Loucy (cell line): ENCODE results near the gene VPS16.

Experiments used
- H2AFZ ChIP-seq: fragments of 200-600 bp; sonication (generic); 2 replicates; pipeline ENCODE4 v1.6.0; 2016; ENCODE audit warnings: antibody characterized with exemption, mild to moderate bottlenecking, low read length, moderate library complexity
- H3F3A ChIP-seq: fragments of 200-600 bp; 2 replicates; pipeline ENCODE4 v1.6.0; 2016; ENCODE audit warnings: antibody characterized with exemption, low read depth, mild to moderate bottlenecking
- H3K27me3 ChIP-seq: fragments of 200-600 bp; sonication (generic); 2 replicates; pipeline ENCODE4 v1.6.1; 2014; ENCODE audit warnings: low read length, mild to moderate bottlenecking; ENCODE audit not compliant: insufficient read depth, poor library complexity, severe bottlenecking
- H3K36me3 ChIP-seq: fragments of 200-600 bp; sonication (generic); 2 replicates; pipeline ENCODE4 v1.6.1; 2016; ENCODE audit warnings: low read length; ENCODE audit not compliant: insufficient read depth
- H3K4me1 ChIP-seq: fragments of 200-600 bp; sonication (generic); 2 replicates; pipeline ENCODE4 v1.5.1; 2014; ENCODE audit warnings: low read length, mild to moderate bottlenecking; ENCODE audit not compliant: insufficient read depth, poor library complexity, severe bottlenecking
- H3K4me2 ChIP-seq: fragments of 200-600 bp; sonication (generic); 2 replicates; pipeline ENCODE4 v1.6.0; 2014; ENCODE audit warnings: antibody characterized with exemption, low read length, low read depth, mild to moderate bottlenecking; ENCODE audit not compliant: poor library complexity, severe bottlenecking
- H3K4me3 ChIP-seq: fragments of 200-600 bp; sonication (generic); 2 replicates; pipeline ENCODE4 v1.5.1; 2014; ENCODE audit warnings: low read length, mild to moderate bottlenecking, mixed read lengths; ENCODE audit not compliant: poor library complexity, severe bottlenecking
- H3K79me2 ChIP-seq: fragments of 200-600 bp; sonication (generic); 2 replicates; pipeline ENCODE4 v1.6.1; 2014; ENCODE audit warnings: low read length; ENCODE audit not compliant: insufficient read depth
- H3K9ac ChIP-seq: fragments of 200-600 bp; sonication (generic); 2 replicates; pipeline ENCODE4 v1.6.0; 2014; ENCODE audit warnings: mild to moderate bottlenecking, low read depth, low read length, moderate library complexity; ENCODE audit not compliant: poor library complexity, severe bottlenecking
- H3K9me2 ChIP-seq: fragments of 200-600 bp; sonication (generic); replicated peaks from 2 replicates; pipeline ENCODE4 v1.6.1; 2016; ENCODE audit warnings: low read depth, low read length, mixed read lengths
- H3K9me3 ChIP-seq: fragments of 200-600 bp; sonication (generic); 2 replicates; pipeline ENCODE4 v1.6.1; 2014; ENCODE audit warnings: mild to moderate bottlenecking, antibody characterized with exemption, low read length, low read depth; ENCODE audit not compliant: insufficient read depth
- H4K20me1 ChIP-seq: fragments of 200-600 bp; sonication (generic); 2 replicates; pipeline ENCODE4 v1.6.0; 2014; ENCODE audit warnings: antibody characterized with exemption, low read length, mild to moderate bottlenecking; ENCODE audit not compliant: insufficient read depth, poor library complexity, severe bottlenecking
- EZH2phosphoT487 ChIP-seq: fragments of 200-600 bp; IDR thresholded peaks from 2 replicates; pipeline ENCODE4 v1.6.1; 2018; ENCODE audit warnings: antibody characterized with exemption, mild to moderate bottlenecking, moderate library complexity, borderline replicate concordance
- TF ChIP-seq, protein P1 (sequence below): fragments of 200-600 bp; sonication (generic); conservative IDR thresholded peaks from 2 replicates; pipeline ENCODE4 v1.5.1; 2014; ENCODE audit warnings: mild to moderate bottlenecking, antibody characterized with exemption, low read length

VPS16 gene

DNA sequence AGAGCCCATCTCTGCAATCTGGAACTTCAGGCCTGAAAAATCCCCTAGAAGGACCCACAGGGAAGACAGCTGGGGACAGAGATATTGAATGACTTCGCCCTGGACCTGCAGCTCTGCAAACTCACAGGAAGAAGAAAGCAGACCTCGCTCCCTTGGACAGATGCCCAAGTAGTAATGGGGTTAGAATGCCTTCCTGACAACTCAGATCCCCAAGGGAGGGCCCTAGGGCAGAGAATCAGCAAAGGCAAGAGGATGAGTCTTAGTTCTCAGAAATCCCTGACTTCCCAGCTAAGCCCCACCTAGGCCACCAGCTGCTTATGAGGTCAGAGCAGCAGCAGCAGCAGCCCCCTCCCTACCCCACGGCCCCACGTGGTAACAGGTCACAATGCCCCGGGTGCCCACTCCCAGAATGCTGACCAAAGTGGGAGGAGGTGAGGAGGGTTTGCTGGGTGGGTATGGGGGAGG lies 25.9 kb upstream of the VPS16 start, which contains the start of gene C20orf141:
TSS of gene C20orf141 (plus strand) at position 401 of the 465 bp plus-strand sequence. CDS start 198 bp downstream, outside the sequence.
- no peaks in the 10 kb centered on the region for H3K36me3 ChIP-seq
- no peaks in the 10 kb centered on the region for H3F3A ChIP-seq
- no peaks in the 10 kb centered on the region for H3K27me3 ChIP-seq
- peak within 1 kb of the TSS; percentile 25 for H3K4me2 ChIP-seq
- H3K4me1 ChIP-seq = peaks cover 26% of the 10 kb centered on the region
- H3K9me3 ChIP-seq = no peaks in the 10 kb centered on the region
- TF ChIP-seq, protein P1, sequence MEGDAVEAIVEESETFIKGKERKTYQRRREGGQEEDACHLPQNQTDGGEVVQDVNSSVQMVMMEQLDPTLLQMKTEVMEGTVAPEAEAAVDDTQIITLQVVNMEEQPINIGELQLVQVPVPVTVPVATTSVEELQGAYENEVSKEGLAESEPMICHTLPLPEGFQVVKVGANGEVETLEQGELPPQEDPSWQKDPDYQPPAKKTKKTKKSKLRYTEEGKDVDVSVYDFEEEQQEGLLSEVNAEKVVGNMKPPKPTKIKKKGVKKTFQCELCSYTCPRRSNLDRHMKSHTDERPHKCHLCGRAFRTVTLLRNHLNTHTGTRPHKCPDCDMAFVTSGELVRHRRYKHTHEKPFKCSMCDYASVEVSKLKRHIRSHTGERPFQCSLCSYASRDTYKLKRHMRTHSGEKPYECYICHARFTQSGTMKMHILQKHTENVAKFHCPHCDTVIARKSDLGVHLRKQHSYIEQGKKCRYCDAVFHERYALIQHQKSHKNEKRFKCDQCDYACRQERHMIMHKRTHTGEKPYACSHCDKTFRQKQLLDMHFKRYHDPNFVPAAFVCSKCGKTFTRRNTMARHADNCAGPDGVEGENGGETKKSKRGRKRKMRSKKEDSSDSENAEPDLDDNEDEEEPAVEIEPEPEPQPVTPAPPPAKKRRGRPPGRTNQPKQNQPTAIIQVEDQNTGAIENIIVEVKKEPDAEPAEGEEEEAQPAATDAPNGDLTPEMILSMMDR = no peak
- TF ChIP-seq EZH2phosphoT487 = no peak
- no peaks in the 10 kb centered on the region for H4K20me1 ChIP-seq
- no peak within 1 kb of the TSS for H2AFZ ChIP-seq
- no peak within 1 kb of the TSS for H3K4me3 ChIP-seq
- no peaks in the 10 kb centered on the region for H3K79me2 ChIP-seq
- H3K9ac ChIP-seq = peak within 1 kb of the TSS; percentile 8
- H3K9me2 ChIP-seq = no peaks in the 10 kb centered on the region

DNA sequence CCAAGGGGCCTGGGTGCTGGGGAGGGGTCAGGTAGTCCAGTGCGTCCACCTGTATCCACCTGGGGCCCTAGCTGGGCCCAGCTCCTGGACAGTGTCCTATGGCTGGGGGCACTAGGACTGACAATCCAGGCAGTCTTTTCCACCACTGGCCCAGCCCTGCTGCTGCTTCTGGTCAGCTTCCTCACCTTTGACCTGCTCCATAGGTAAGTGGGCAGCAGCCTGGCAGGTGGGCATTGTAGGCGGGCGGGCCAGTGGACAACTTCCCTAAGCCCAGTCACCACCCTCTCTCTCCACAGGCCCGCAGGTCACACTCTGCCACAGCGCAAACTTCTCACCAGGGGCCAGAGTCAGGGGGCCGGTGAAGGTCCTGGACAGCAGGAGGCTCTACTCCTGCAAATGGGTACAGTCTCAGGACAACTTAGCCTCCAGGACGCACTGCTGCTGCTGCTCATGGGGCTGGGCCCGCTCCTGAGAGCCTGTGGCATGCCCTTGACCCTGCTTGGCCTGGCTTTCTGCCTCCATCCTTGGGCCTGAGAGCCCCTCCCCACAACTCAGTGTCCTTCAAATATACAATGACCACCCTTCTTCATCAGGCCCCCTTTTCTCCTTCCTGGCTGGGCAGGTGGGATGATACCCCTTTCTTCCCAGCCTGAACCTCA lies 25.2 kb upstream of the VPS16 start:
- Histone ChIP-seq H3K27me3 (no peaks in the 10 kb centered on the region), H3K4me2 (peak overlapping the region; percentile 25), H3K9ac (no peak overlapping the region), H3K9me3 (no peaks in the 10 kb centered on the region), H3K4me3 (no peak overlapping the region), H3K79me2 (no peaks in the 10 kb centered on the region), H3F3A (no peaks in the 10 kb centered on the region), H4K20me1 (no peaks in the 10 kb centered on the region), H3K9me2 (no peaks in the 10 kb centered on the region), H2AFZ (no peak overlapping the region), H3K4me1 (peaks cover 26% of the 10 kb centered on the region), H3K36me3 (no peaks in the 10 kb centered on the region)
- no peak for TF ChIP-seq EZH2phosphoT487
- TF ChIP-seq, protein P1 = no peak

DNA sequence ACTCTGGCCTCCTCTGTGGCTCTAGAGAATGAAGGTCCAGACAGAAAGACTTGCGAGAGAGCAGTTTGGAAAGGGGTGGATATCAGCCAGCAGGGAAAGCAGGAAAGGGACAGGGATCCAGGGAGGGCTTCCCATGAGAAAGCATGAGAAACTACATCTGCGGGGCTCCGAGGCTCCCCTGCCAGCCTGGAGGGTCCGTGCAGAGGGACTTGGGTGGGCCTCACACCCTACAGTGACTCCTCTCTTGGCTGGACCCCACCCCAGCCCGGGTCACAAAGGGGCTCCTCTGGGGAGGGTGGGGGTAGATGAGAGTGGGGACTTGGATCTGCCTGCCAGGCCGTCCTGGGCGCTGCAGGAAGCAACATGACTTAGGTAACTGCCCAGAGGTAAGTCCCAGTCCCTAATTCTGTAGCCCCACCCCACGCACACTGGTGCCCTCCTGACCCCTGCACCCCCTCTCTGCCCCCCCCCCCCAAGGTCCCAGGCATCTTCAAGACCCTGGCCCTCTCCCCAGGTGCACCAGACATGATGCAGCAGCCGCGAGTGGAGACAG lies 24.4 kb upstream of the VPS16 start, which contains the start of gene TMEM239:
TSS of gene TMEM239 (plus strand) at position 335 of the 553 bp plus-strand sequence. CDS start at position 526, 191 bp downstream.
- H3K27me3 ChIP-seq = no peaks in the 10 kb centered on the region
- TF ChIP-seq EZH2phosphoT487 = no peak
- TF ChIP-seq, protein P1 = no peak
- no peaks in the 10 kb centered on the region for H4K20me1 ChIP-seq
- H3K4me3 ChIP-seq = no peak within 1 kb of the TSS
- no peaks in the 10 kb centered on the region for H3F3A ChIP-seq
- no peaks in the 10 kb centered on the region for H3K9me3 ChIP-seq
- no peaks in the 10 kb centered on the region for H3K9me2 ChIP-seq
- 0 out of 2 replicates have a peak within 1 kb of the TSS, but pooled peaks have one; percentile 48 for H2AFZ ChIP-seq
- no peaks in the 10 kb centered on the region for H3K36me3 ChIP-seq
- peaks cover 26% of the 10 kb centered on the region for H3K4me1 ChIP-seq
- no peaks in the 10 kb centered on the region for H3K79me2 ChIP-seq
- H3K9ac ChIP-seq = no peak within 1 kb of the TSS
- H3K4me2 ChIP-seq = peak within 1 kb of the TSS; percentile 25
